Left ventricle myocardium inferior (tissue), 1 donor: Measurements from ENCODE around the gene SLIT1. TPM values are rescaled to one million over a fixed set of nuclear protein-coding genes. Genes with fewer than 3 reads are reported as not detected.

ENCODE experiments used
- DNase-seq: peaks from one replicate; pipeline ENCODE4 v3.0.0-alpha.2; 2020
- H3K27ac ChIP-seq: fragments of 200-600 bp; replicated peaks from 2 replicates; pipeline ENCODE4 v1.8.0; 2021
- H3K27me3 ChIP-seq: fragments of 200-600 bp; 2 replicates; pipeline ENCODE4 v1.8.0; 2021; ENCODE audit warnings: low read depth
- H3K36me3 ChIP-seq: fragments of 200-600 bp; 2 replicates; pipeline ENCODE4 v1.8.0; 2021
- H3K4me1 ChIP-seq: fragments of 200-600 bp; 2 replicates; pipeline ENCODE4 v1.8.0; 2021
- H3K4me3 ChIP-seq: fragments of 200-600 bp; 2 replicates; pipeline ENCODE4 v1.8.0; 2021; ENCODE audit warnings: mild to moderate bottlenecking, moderate library complexity
- H3K9me3 ChIP-seq: fragments of 200-600 bp; replicated peaks from 2 replicates; pipeline ENCODE4 v1.8.0; 2021
- intact Hi-C: fragments of 100-400 bp; cut with micrococcal nuclease; formaldehyde crosslinking; loops from one replicate; pipeline ENCODE4 v1.11.0; 2022
- total RNA-seq: library from RNA; stranded (reverse); fragmentation: NEBNext Ultra II Directional; extraction: Animal tissue kit (Norgen Biotek cat#: 25700); gene quantifications from one replicate; pipeline ENCODE4 v1.2.1, GENCODE V29; 2021
- TF ChIP-seq, protein P1 (sequence below): fragments of 200-600 bp; IDR thresholded peaks from 2 replicates; pipeline ENCODE4 v1.8.0; 2021; ENCODE audit warnings: antibody characterized with exemption, mild to moderate bottlenecking, borderline replicate concordance
- donor health status: DM: no; HTN: yes; CAD: no; lungs with severe emphysema.

Gene SLIT1
- total RNA-seq, 1 donor from 2014 or later = 0.08 TPM

DNA sequence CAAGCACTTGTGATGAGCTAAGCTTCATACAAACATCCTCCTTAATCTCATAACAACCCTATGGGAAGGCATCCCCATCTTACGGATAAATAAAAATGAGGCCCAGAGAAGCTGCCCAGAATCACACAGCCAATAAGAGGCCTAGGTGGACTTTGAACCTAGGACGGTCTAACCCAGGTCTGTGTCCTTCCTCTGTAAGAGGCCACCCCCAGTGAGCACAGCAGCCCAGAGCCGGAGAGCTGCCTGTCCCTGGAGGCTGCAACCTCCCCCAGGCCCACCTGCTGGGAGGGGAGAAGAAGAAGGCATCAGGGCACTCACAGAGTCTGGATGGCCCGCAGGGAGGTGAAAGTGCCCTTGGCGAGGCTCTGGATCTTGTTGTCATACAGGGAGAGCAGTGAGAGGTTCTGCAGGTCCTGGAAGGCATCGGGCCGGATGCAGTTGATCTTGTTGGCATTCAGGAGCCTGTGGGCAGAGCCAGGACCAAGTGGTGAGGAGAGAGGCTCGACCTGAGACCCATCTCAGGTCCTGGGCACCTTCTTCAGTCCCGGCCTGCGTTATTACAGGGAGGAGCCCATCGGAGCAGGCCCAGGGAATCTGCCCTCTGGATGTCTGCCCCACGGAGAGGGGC lies 129.6 kb downstream of the SLIT1 start:
- peaks cover 5% of the 10 kb centered on the region for H3K4me1 ChIP-seq
- no peak overlapping the region for H3K27ac ChIP-seq
- no peaks in the 10 kb centered on the region for H3K9me3 ChIP-seq
- DNase-seq = no peak
- H3K36me3 ChIP-seq = no peaks in the 10 kb centered on the region
- intact Hi-C loops = no loop called here
- no peaks in the 10 kb centered on the region for H3K27me3 ChIP-seq
- TF ChIP-seq, protein P1, sequence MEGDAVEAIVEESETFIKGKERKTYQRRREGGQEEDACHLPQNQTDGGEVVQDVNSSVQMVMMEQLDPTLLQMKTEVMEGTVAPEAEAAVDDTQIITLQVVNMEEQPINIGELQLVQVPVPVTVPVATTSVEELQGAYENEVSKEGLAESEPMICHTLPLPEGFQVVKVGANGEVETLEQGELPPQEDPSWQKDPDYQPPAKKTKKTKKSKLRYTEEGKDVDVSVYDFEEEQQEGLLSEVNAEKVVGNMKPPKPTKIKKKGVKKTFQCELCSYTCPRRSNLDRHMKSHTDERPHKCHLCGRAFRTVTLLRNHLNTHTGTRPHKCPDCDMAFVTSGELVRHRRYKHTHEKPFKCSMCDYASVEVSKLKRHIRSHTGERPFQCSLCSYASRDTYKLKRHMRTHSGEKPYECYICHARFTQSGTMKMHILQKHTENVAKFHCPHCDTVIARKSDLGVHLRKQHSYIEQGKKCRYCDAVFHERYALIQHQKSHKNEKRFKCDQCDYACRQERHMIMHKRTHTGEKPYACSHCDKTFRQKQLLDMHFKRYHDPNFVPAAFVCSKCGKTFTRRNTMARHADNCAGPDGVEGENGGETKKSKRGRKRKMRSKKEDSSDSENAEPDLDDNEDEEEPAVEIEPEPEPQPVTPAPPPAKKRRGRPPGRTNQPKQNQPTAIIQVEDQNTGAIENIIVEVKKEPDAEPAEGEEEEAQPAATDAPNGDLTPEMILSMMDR = no peak
- no peak overlapping the region for H3K4me3 ChIP-seq

DNA sequence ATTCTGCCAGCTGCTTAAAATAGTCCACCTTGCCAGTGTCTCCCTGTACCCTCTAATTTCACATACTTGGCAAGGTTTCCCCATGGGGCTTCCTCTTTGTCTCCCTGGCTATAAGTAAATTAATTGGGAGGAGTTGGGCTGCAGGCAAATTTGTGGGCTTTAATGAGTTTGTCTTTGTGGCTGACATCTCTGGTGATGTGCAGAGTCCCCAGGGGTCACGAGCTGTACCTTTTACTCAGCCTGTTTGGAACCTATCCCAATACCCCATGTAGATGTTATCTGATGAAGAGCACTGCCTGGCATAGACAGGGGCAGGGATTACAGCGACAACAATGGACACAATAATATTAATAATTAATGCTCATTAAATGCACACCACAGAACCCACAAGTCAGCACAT lies 132.5 kb downstream of the SLIT1 start:
- TF ChIP-seq, protein P1 = no peak
- DNase-seq = no peak

GRCh38 chr10:97050956-97051496 lies 134.7 kb downstream of the SLIT1 start:
- H3K36me3 ChIP-seq = no peaks in the 10 kb centered on the region
- H3K4me1 ChIP-seq = peaks cover 5% of the 10 kb centered on the region
- TF ChIP-seq, protein P1 = no peak
- intact Hi-C loops = no loop called here
- DNase-seq = no peak
- no peak overlapping the region for H3K4me3 ChIP-seq
- peaks cover 16% of the 10 kb centered on the region for H3K27me3 ChIP-seq
- H3K9me3 ChIP-seq = no peaks in the 10 kb centered on the region
- no peak overlapping the region for H3K27ac ChIP-seq

More for the DNA sequence above, 132.5 kb downstream of the SLIT1 start:
- H3K36me3 ChIP-seq = no peaks in the 10 kb centered on the region
- intact Hi-C loops = no loop called here
- H3K27me3 ChIP-seq = peaks cover 16% of the 10 kb centered on the region
- H3K9me3 ChIP-seq = no peaks in the 10 kb centered on the region
- peaks cover 5% of the 10 kb centered on the region for H3K4me1 ChIP-seq
- H3K27ac ChIP-seq = no peak overlapping the region
- no peak overlapping the region for H3K4me3 ChIP-seq

DNA sequence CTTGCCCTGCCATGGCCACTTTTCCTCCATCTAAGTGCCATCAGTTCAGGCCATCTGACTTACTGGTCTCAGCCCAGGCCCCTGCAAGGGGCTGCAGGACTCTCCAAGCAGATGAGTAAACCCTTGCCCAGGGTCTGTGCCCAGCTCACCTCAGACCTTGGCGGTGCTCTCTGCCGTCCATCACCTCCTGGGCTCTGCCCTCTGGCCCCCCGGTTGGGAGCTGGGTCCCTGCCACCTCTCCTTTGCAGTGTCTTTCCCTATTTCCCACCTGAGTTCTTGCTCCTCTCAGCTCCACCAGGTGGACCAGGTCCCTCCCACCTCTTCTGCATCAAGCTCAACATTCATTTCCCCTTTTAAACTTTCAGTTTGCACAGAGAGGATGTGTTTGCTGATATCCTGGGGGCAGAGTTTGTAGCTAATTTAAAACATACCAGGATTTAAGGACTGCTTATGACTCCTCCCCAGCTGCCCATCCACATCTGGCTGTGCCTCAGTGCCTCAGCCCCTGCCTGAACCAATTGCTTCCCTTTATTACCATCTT lies 135.5 kb downstream of the SLIT1 start:
- H3K36me3 ChIP-seq = no peaks in the 10 kb centered on the region
- H3K27me3 ChIP-seq = peaks cover 16% of the 10 kb centered on the region
- no peak overlapping the region for H3K27ac ChIP-seq
- TF ChIP-seq, protein P1 = no peak
- intact Hi-C loops = no loop called here
- no peak overlapping the region for H3K4me3 ChIP-seq
- H3K4me1 ChIP-seq = peaks cover 5% of the 10 kb centered on the region
- no peaks in the 10 kb centered on the region for H3K9me3 ChIP-seq
- DNase-seq = no peak

- H3K27ac ChIP-seq = no peak overlapping the region
Observed at GRCh38 chr10:97049670-97050069, 136.1 kb downstream of the SLIT1 start.

More at GRCh38 chr10:97049670-97050069, 136.1 kb downstream of the SLIT1 start:
- Histone ChIP-seq H3K9me3 (peaks cover 4% of the 10 kb centered on the region), H3K27me3 (peaks cover 16% of the 10 kb centered on the region), H3K36me3 (no peaks in the 10 kb centered on the region), H3K4me3 (no peak overlapping the region), H3K4me1 (peaks cover 5% of the 10 kb centered on the region)
- TF ChIP-seq, protein P1 = no peak
- no peak for DNase-seq
- intact Hi-C loops = no loop called here
